Islet precursor cell (in vitro differentiated cells): ENCODE measurements around the gene ZNF722.
"Not testable (repeated sequence)": the region's sequence is repeated elsewhere in the genome, so short reads cannot be mapped to it uniquely, and the experiment has no call there.

ENCODE experiments used
- DNase-seq: peaks from one replicate; pipeline ENCODE4 v3.0.0-alpha.2; 2018

Gene ZNF722

GRCh38 chr7:63998549-63998948, at the start of gene ZNF722:
Gene ZNF722, plus strand, starts transcription at chr7:63998849. Its CDS starts 113 bp downstream, at chr7:63998962.
- DNase-seq, result no peak

- no peak for DNase-seq
These were observed 45.5 kb upstream of the ZNF722 start for GRCh38 chr7:63953181-63953580.

- no peak for DNase-seq
These were observed 30.0 kb upstream of the ZNF722 start for GRCh38 chr7:63968629-63969028.

GRCh38 chr7:64015496-64015895, 16.8 kb downstream of the ZNF722 start:
- DNase-seq, result not testable (repeated sequence)

GRCh38 chr7:64035388-64035787, 36.7 kb downstream of the ZNF722 start:
- no peak for DNase-seq

GRCh38 chr7:64037095-64037494, 38.4 kb downstream of the ZNF722 start:
- DNase-seq, result no peak

- DNase-seq, result no peak
These were observed 46.8 kb downstream of the ZNF722 start, which contains the start of gene ZNF727 for GRCh38 chr7:64045301-64046040. Gene ZNF727, plus strand, starts transcription at chr7:64045434. Its CDS starts 188 bp downstream, at chr7:64045622.

- DNase-seq, result no peak
These were observed 47.4 kb downstream of the ZNF722 start for GRCh38 chr7:64046041-64046389.
